Activated CD4-positive, alpha-beta T cell treated with anti-CD3 and anti-CD28 coated beads for 1 hour (primary cell): ENCODE measurements around the gene CDYL2.

Source experiments
- DNase-seq: peaks from one replicate; pipeline ENCODE4 v3.0.0-alpha.2; 2020

Gene CDYL2

DNA sequence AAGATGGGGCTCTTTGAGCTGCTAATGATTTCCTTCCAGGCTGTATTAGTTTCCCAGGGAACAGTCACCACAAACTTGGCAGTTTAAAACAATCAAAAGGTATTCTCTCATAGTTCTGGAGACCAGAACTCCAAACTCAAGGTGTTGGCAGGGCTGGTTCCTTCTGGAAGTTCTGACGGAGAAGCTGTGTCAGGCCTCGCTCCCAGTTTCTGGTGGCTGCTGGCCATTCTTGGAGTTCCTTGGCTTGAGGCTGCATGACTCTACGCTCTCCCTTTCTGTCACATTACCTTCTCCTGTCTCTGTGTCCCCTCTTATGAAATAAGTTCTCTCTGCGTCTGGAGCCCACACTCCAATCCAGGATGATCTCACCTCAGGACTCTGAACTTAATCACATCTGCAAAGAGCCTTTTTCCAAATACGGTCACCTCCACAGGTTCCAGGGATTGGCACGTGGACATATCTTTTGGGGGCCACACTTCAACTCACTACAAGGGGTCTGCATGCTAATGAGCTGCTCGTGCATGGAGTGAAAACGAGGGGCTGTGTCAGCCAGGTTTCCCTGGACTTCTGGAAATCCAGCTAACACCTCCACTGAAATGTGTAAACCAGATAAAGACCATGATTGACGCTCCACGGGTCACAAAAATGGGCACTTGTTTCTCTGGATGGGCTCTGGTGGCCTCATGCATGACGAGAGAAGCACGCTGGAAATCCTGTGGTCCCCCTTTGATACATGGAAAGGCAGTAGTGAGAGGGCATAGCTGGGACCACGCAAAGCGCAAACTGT, 185.3 kb downstream of the CDYL2 start:
- no peak for DNase-seq

GRCh38 chr16:80616362-80616761, 188.0 kb downstream of the CDYL2 start:
- no peak for DNase-seq

- DNase-seq = no peak
Observed at GRCh38 chr16:80615735-80616134, 188.7 kb downstream of the CDYL2 start.

DNA sequence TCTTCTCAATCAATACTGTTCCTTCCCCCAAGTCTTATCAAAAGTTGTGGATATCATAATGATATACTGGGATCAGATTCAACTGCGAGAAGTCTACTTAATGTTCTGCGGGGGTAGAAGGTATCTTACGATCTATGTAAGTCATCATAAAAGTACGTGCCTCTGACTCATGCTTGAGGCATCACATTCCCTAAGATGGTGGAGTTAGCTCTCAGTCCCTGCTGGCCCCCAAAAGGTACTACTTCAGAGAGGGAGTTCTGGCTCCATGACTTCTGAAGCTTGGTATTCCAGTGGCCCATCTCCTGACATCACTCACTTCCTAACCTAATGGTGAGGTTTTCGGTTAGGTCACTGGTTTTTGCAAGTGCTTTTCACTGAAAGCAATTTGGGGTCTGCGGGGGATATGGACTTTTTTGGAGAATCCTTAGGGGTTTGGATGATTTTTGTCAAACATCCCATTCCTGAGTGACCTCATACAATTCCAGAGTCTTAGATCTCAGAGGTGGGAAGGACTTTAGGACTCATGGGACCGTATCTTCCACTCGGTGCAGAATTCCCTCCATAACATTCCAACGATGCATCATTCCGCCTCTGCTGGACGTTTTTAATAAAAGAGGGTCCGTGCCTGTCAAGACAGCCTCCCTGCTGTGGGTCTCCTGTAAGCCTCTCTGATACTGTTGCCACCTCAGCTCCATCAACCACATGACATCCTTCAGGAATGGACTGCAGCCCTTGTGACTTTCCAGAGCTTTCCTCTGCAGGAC, 189.3 kb downstream of the CDYL2 start:
- no peak for DNase-seq

DNA sequence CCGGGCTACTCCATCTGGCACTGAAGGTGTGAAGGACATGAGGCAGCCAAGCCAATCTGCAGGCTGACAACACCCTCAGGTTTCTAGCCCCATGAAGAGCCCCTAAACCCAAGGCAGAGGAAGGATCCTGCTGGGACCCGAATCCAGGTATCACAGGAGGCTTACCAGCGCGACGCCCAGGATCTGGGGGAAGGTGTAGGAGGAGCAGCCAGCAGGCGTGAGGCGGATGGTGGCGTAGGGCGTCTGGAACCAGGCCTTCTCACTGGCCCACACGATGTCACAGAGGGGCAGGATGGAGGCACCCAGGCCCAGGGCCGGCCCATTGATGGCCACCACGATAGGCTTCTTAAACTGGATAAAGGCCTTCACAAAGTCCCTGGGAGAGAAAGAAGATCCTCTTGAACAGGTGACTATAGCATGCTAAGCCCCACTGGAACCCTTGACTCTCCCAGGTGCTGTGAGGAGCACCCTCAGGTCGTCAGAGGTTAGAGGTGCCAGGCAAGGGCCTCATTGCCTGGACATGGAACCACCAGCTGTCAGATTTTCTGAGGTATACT, 191.9 kb downstream of the CDYL2 start:
- DNase-seq = no peak

DNA sequence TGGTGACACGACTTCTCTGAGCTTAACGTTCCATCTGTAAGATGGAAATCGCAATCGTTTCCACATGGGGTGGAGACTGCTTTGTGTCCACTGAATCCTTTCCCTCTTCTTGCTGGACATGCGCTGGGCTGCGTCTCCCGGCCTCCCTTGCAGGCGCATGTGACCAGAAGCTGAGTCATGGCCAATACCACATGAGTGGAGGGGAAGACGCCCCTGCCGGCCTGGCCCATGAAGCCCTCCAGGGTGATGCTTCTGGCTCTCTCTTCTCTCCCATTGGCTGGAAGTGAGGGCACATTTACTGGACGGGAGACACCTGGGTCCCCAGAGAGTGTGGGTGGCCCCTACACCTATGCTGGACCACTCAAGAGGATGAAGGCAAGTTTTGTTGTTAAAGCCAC, 192.5 kb downstream of the CDYL2 start:
- no peak for DNase-seq

- DNase-seq = no peak
Observed at GRCh38 chr16:80611171-80611929, 193.0 kb downstream of the CDYL2 start.

GRCh38 chr16:80610481-80611156, 193.8 kb downstream of the CDYL2 start:
- no peak for DNase-seq

GRCh38 chr16:80608946-80609345, 195.5 kb downstream of the CDYL2 start:
- DNase-seq = no peak

GRCh38 chr16:80607204-80607603, 197.2 kb downstream of the CDYL2 start:
- no peak for DNase-seq

DNA sequence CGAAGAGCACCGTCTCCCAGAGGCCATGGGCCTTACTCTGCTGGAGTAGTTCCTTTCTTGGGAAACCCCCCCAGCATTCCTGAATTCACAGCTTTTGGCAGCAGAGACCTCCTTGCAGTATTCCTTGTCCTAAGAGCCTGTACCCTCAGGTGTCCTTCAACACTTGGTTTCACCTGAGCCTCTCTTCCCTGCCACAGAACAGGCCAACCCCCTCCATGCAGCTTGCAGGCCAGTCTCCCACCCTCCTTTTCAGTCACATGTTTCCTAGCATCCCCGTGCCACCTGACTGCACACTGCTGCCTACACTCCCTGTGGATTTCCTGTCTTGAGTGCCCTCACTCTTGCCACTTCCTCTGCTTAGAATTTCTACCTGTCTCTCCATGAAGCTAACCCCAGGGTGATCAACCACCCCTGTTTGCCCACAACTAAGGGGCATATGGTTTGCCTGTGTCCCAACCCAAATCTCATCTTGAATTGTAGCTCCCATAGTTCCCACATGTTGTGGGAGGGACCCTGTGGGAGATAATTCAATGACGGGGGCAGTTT, 198.1 kb downstream of the CDYL2 start:
- no peak for DNase-seq

DNA sequence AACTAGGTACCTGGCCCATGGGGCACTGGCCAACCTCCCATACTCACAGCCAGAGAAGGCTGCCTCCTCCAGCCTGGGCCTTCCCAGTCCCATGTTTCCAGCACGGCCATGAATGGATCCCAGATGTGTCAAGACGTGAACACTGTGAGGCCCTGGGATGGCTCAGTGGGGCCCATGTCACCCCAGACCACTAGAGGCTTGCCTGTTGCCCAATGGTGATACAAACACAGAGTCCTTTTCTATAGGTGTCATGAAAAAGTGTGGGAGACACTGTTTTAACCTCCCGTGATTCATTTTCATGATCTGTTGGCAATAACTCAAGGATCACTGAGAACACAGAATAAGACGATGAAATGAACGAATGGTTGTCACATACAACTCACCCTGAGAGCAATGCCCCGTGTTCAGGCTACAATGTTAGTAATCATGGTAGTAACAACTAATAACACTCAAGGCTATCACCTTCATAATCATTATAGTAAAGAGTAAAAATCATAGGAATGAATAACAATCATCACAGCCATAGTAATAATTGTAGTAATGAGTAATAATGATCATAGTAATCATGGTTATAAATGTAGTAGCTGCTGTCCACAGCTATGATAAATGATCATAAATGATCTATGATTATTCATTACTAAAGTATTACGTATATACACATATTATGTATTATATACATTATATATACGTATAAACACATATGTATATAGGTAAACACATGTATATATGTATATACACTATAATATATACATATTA, 199.6 kb downstream of the CDYL2 start:
- no peak for DNase-seq

GRCh38 chr16:80602894-80603293, 201.5 kb downstream of the CDYL2 start:
- no peak for DNase-seq

- DNase-seq = no peak
Observed at GRCh38 chr16:80601182-80601581, 203.2 kb downstream of the CDYL2 start.

DNA sequence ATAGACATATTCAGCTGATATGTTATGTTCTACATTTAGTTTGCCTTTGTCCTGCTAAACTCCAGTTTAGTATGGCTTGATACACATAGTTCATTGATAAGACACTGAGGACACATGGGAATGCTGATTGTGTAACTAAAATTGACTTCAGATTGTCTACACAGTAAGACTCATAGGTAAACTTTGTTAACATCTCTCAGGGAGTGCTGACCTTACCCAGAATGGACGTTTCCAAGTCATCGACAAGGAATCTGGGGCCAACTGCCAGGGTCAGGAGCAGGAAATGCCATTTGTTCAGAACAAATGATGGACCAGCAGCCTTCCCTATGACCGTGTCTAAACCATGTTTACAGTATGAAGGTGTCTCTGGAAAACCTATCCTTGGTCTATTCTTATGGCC, 204.9 kb downstream of the CDYL2 start:
- DNase-seq = no peak

- DNase-seq = no peak
Observed at GRCh38 chr16:80596507-80597207, 207.7 kb downstream of the CDYL2 start.

DNA sequence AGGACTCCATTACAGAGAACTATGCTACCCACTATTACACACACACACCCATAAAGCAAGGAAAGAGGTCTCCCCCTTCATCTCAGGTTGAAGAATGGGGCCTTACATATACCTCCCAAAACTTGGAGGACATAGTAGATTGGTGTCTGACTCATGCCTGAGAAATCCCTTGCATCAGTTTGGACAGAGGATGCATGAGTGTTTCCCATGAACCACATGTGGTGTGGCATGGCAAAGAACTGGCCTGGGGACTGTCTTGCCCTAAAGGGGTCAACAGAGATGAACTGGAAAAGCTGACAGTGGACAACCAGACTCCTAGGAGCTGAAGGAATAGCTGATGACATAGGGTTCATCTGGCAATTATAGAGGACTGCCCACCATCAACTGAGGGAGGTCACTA, 209.6 kb downstream of the CDYL2 start:
- DNase-seq = no peak

GRCh38 chr16:80592273-80592672, 212.1 kb downstream of the CDYL2 start:
- no peak for DNase-seq

- no peak for DNase-seq
Observed at GRCh38 chr16:80591071-80591915, 213.1 kb downstream of the CDYL2 start.

DNA sequence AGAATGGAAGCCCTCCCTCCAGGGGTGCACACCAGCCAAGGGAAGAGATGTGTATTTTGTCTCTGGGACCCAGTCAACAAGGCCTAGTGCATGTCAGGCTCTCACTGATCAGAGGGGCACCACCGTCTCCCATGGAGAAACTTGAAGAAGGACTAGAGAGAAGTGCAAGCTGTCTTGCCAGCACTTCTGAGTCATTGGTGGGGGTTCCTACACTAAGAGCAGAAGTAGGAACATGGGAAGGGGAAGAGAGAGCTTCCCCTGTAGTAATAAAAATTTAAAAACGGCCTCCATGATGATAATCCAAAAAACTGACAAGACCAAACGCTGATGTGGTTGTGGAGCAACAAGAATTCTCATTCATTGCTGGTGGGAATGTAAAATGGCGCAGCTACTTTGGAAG, 217.3 kb downstream of the CDYL2 start:
- DNase-seq = no peak
